ENCODE measurements around the gene WEE1. TPM values are rescaled to one million over a fixed set of nuclear protein-coding genes. Genes with fewer than 3 reads are reported as not detected.

The WEE1 gene
- total RNA-seq, 1 experiment from 2014 or later = 34.5 TPM

- Mint-ChIP-seq H3K4me1 (ENCODE audit: insufficient read depth, unreplicated experiment) (peaks cover 10% of the 10 kb centered on the region), H3K27me3 (ENCODE audit: insufficient read depth, unreplicated experiment) (no peaks in the 10 kb centered on the region), H3K36me3 (ENCODE audit: insufficient read depth, unreplicated experiment) (peaks cover 20% of the 10 kb centered on the region), H3K4me3 (ENCODE audit: unreplicated experiment) (no peak overlapping the region), H3K9me3 (ENCODE audit: unreplicated experiment) (no peaks in the 10 kb centered on the region), H3K27ac (ENCODE audit: low read depth, unreplicated experiment) (peak overlapping the region; percentile 51)
- no TSS peak for BruUV-seq (replicated peaks)
- ChIA-PET CTCF (interaction anchor here (0.6 to 1.7 kb wide), 4 partner anchors 23 to 223 kb away, joined by 3 to 4 read pairs (median 3); no protein-coding TSS in a partner anchor), POLR2A (interaction anchor here (1.2 kb wide), 1 partner anchor 46 kb away, joined by 5 read pairs; no protein-coding TSS in a partner anchor)
- no peak for DNase-seq (ENCODE audit: unreplicated experiment)
- intact Hi-C loops (cut with micrococcal nuclease) = no loop called here
- TF ChIP-seq, protein P1, sequence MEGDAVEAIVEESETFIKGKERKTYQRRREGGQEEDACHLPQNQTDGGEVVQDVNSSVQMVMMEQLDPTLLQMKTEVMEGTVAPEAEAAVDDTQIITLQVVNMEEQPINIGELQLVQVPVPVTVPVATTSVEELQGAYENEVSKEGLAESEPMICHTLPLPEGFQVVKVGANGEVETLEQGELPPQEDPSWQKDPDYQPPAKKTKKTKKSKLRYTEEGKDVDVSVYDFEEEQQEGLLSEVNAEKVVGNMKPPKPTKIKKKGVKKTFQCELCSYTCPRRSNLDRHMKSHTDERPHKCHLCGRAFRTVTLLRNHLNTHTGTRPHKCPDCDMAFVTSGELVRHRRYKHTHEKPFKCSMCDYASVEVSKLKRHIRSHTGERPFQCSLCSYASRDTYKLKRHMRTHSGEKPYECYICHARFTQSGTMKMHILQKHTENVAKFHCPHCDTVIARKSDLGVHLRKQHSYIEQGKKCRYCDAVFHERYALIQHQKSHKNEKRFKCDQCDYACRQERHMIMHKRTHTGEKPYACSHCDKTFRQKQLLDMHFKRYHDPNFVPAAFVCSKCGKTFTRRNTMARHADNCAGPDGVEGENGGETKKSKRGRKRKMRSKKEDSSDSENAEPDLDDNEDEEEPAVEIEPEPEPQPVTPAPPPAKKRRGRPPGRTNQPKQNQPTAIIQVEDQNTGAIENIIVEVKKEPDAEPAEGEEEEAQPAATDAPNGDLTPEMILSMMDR (IDR thresholded peaks at IDR 0.05; ENCODE audit: unreplicated experiment) = no peak
Observed at GRCh38 chr11:9530020-9530621, 43.3 kb upstream of the WEE1 start.

DNA sequence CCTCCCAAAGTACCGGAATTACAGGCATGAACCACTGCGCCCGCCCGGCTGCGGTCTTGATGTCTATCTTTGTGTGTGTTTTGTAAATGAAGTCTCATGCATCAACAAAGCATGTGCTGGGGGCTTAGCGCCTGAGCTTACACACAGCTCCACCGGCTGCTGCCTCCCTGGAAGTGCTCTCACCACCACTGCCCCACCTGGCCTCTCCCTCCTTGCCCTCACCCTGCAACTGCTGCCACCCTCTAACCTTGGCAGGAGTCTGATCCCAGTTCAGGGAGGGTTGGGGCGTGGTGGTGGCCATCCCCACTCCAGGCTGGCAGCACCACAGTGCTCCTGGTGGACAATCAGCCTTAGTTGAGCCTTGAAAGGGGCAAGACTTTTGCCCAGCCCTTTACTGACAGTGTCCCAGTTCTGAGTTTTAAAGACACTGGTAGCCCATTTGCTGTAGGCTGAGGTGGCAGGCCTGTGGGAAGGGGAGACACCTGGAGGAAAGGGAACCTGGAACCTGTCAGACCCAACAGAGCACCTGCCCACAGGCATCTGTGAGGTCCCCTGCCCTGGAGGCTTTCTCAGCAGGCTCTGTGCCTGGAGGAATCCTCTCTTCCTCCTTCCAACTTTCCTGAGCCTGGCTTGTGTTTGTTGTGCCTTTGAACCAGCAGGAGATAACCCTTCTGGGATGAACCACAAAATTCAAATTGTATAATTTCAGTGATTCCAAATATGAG lies 42.4 kb upstream of the WEE1 start:
- H3K4me1 Mint-ChIP-seq (ENCODE audit: insufficient read depth, unreplicated experiment) = peaks cover 10% of the 10 kb centered on the region
- BruUV-seq (replicated peaks) = no TSS peak
- H3K27me3 Mint-ChIP-seq (ENCODE audit: insufficient read depth, unreplicated experiment) = no peaks in the 10 kb centered on the region
- ChIA-PET CTCF (interaction anchor here (0.6 to 1.7 kb wide), 3 partner anchors 24 to 224 kb away, joined by 3 read pairs; no protein-coding TSS in a partner anchor), POLR2A (interaction anchor here (1.2 kb wide), 1 partner anchor 45 kb away, joined by 5 read pairs; no protein-coding TSS in a partner anchor)
- H3K9me3 Mint-ChIP-seq (ENCODE audit: unreplicated experiment) = no peaks in the 10 kb centered on the region
- H3K36me3 Mint-ChIP-seq (ENCODE audit: insufficient read depth, unreplicated experiment) = peaks cover 17% of the 10 kb centered on the region
- no peak for DNase-seq (ENCODE audit: unreplicated experiment)
- H3K4me3 Mint-ChIP-seq (ENCODE audit: unreplicated experiment) = no peak overlapping the region
- intact Hi-C loops (cut with micrococcal nuclease) = no loop called here
- peak overlapping the region; percentile 16 for H3K27ac Mint-ChIP-seq (ENCODE audit: low read depth, unreplicated experiment)
- TF ChIP-seq, protein P1 (IDR thresholded peaks at IDR 0.05; ENCODE audit: unreplicated experiment) = no peak

DNA sequence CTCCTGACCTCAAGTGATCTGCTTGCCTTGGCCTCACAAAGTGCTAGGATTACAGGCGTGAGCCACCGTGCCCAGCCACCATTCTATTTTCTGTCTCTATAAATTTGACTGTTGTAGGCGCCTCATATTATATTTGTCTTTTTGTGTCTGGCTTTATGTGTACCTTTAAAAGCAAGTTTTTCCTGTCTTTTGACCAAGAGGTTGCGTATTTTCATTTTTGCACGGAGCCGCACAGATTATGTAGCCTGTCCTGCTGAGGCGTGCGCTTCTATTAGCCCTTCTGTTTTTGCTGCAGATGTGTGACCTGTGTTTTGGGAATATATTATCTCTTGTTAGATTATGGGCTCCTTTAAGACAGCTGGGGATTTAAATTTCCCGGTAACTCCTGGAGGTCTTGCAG lies 40.4 kb upstream of the WEE1 start:
- no peak overlapping the region for H3K4me3 Mint-ChIP-seq (ENCODE audit: unreplicated experiment)
- no peak overlapping the region for H3K27ac Mint-ChIP-seq (ENCODE audit: low read depth, unreplicated experiment)
- no TSS peak for BruUV-seq (replicated peaks)
- DNase-seq (ENCODE audit: unreplicated experiment) = no peak
- TF ChIP-seq, protein P1 (IDR thresholded peaks at IDR 0.05; ENCODE audit: unreplicated experiment) = no peak
- H3K4me1 Mint-ChIP-seq (ENCODE audit: insufficient read depth, unreplicated experiment) = no peaks in the 10 kb centered on the region
- intact Hi-C loops (cut with micrococcal nuclease) = no loop called here
- H3K9me3 Mint-ChIP-seq (ENCODE audit: unreplicated experiment) = no peaks in the 10 kb centered on the region
- ChIA-PET CTCF (interaction anchor here (0.6 to 1.4 kb wide), 4 partner anchors 11 to 47 kb away, joined by 3 to 4 read pairs (median 4); no protein-coding TSS in a partner anchor), POLR2A (interaction anchor here (0.5 to 1.4 kb wide), 5 partner anchors 36 to 356 kb away, joined by 3 to 5 read pairs (median 3); partner anchors contain the start of gene WEE1)
- H3K27me3 Mint-ChIP-seq (ENCODE audit: insufficient read depth, unreplicated experiment) = no peaks in the 10 kb centered on the region
- peaks cover 6% of the 10 kb centered on the region for H3K36me3 Mint-ChIP-seq (ENCODE audit: insufficient read depth, unreplicated experiment)
